Natural killer cell (primary cell): ENCODE results near the gene SH3TC1. TPM values are rescaled to one million over a fixed set of nuclear protein-coding genes. Genes with fewer than 3 reads are reported as not detected.

Source experiments
- ATAC-seq, 3 donors: fragments of 150-1000 bp in 2 of 3; fragments of 200-7000 bp in 1 of 3; cut with Tn5 transposase; 1 replicate in 1 of 3; 2 replicates in 2 of 3; pipeline ENCODE4 v1.10.0; 2021; ENCODE audit warnings: mild to moderate bottlenecking in 2 of 3, moderate library complexity in 2 of 3
- DNase-seq, 2 donors: peaks; one replicate each; pipeline versions ENCODE4 v3.0.0 to v3.0.0-alpha.2; 2013 to 2021; ENCODE audit warnings: mixed read lengths in 1 of 2
- H3K27ac ChIP-seq: one replicate; pipeline ENCODE4 v1.5.1; 2013; ENCODE audit warnings: mild to moderate bottlenecking, low read length
- H3K27me3 ChIP-seq: one replicate; pipeline ENCODE4 v1.6.1; 2013; ENCODE audit warnings: low read length; ENCODE audit not compliant: control insufficient read depth, insufficient read depth
- H3K36me3 ChIP-seq: one replicate; pipeline ENCODE4 v1.6.1; 2013; ENCODE audit warnings: low read length; ENCODE audit not compliant: control insufficient read depth, insufficient read depth
- H3K4me1 ChIP-seq: one replicate; pipeline ENCODE4 v1.6.1; 2013; ENCODE audit warnings: low read length; ENCODE audit not compliant: control insufficient read depth, insufficient read depth
- H3K4me3 ChIP-seq: one replicate; pipeline ENCODE4 v1.5.1; 2013; ENCODE audit warnings: low read length
- H3K9me3 ChIP-seq: one replicate; pipeline ENCODE4 v1.6.1; 2013; ENCODE audit warnings: low read length; ENCODE audit not compliant: control insufficient read depth, insufficient read depth
- H3K27ac Mint-ChIP-seq, 2 donors: one replicate each; pipeline ENCODE4 v1.8.0; 2022; ENCODE audit warnings: mild to moderate bottlenecking in 2 of 2, mixed read lengths in 2 of 2, moderate library complexity in 1 of 2
- H3K27me3 Mint-ChIP-seq, 2 donors: one replicate each; pipeline ENCODE4 v1.8.0; 2022; ENCODE audit warnings: low read depth in 2 of 2, mixed read lengths in 2 of 2
- H3K36me3 Mint-ChIP-seq: one replicate; pipeline ENCODE4 v1.8.0; 2022; ENCODE audit warnings: mixed read lengths
- H3K4me1 Mint-ChIP-seq, 2 donors: one replicate each; pipeline ENCODE4 v1.8.0; 2022; ENCODE audit warnings: mixed read lengths in 2 of 2
- H3K4me3 Mint-ChIP-seq: one replicate; pipeline ENCODE4 v1.8.0; 2022; ENCODE audit warnings: mild to moderate bottlenecking, moderate library complexity, mixed read lengths
- H3K9me3 Mint-ChIP-seq, 2 donors: one replicate each; pipeline ENCODE4 v1.8.0; 2022; ENCODE audit warnings: mixed read lengths in 2 of 2
- WGBS: methylation state at CpG from one replicate; pipeline ENCODE4 v1.1.7; 2013; ENCODE audit warnings: missing lambda C conversion rate; ENCODE audit not compliant: insufficient coverage; 5-methylcytosine and 5-hydroxymethylcytosine counted together
- intact Hi-C: fragments of 100-400 bp; cut with micrococcal nuclease; formaldehyde crosslinking; loops from one replicate; pipeline ENCODE4 v1.14.2; 2022
- total RNA-seq, 4 donors: library from RNA; stranded (reverse); fragments of 120-200 nt in 1 of 4; gene quantifications; one replicate each; pipeline versions ENCODE4 v1.2.3 to v1.2.4, GENCODE V29; 2013 to 2022
- TF ChIP-seq, protein P1 (sequence below): fragments of 200-600 bp; IDR thresholded peaks from one replicate; pipeline ENCODE4 v1.8.0; 2022; ENCODE audit warnings: antibody characterized with exemption

The SH3TC1 gene
- total RNA-seq, 3 donors from 2014 or later (not counting 1 experiment from before 2014, with no cell fraction given): 50.1 to 61.7 (median 54.9) TPM

DNA sequence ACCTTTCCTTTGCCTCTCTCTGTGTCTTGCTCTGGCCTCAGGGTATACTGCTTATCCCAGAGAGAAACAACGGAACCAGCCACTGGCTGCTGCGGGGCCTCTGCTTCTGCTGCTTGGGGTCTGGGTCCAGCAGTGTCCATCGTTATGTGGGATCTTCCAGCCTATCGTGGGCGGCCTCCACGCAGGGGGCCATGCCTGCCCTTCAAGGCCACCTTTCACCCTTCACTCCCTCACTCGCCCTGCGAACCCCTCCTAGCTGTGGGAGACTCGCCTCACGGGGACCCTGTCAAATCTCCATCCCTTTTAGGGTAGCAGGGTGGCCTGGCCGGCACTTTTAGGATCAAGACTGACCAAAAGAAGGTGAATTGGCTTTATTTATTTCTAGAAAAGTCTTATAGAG, 21.1 kb upstream of the SH3TC1 start:
- peaks cover 0 to 5% of the 10 kb centered on the region in 2 donors for H3K4me1 Mint-ChIP-seq
- TF ChIP-seq, protein P1, sequence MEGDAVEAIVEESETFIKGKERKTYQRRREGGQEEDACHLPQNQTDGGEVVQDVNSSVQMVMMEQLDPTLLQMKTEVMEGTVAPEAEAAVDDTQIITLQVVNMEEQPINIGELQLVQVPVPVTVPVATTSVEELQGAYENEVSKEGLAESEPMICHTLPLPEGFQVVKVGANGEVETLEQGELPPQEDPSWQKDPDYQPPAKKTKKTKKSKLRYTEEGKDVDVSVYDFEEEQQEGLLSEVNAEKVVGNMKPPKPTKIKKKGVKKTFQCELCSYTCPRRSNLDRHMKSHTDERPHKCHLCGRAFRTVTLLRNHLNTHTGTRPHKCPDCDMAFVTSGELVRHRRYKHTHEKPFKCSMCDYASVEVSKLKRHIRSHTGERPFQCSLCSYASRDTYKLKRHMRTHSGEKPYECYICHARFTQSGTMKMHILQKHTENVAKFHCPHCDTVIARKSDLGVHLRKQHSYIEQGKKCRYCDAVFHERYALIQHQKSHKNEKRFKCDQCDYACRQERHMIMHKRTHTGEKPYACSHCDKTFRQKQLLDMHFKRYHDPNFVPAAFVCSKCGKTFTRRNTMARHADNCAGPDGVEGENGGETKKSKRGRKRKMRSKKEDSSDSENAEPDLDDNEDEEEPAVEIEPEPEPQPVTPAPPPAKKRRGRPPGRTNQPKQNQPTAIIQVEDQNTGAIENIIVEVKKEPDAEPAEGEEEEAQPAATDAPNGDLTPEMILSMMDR: no peak
- no peak overlapping the region for H3K27ac Mint-ChIP-seq
- H3K4me3 Mint-ChIP-seq: no peak overlapping the region
- H3K36me3 Mint-ChIP-seq: no peaks in the 10 kb centered on the region
- no peaks in the 10 kb centered on the region for H3K27me3 ChIP-seq
- H3K27me3 Mint-ChIP-seq: no peaks in the 10 kb centered on the region
- H3K9me3 ChIP-seq: no peaks in the 10 kb centered on the region
- DNase-seq: no peak
- no peaks in the 10 kb centered on the region for H3K9me3 Mint-ChIP-seq
- no peak overlapping the region for H3K4me3 ChIP-seq
- no peak for ATAC-seq
- 92% methylated on average over 11 of the region's 11 CpGs for WGBS
- H3K4me1 ChIP-seq: no peaks in the 10 kb centered on the region
- no peaks in the 10 kb centered on the region for H3K36me3 ChIP-seq
- intact Hi-C loops: loop anchor here (2.0 kb wide), 1 partner anchor 21 kb away; the partner anchor contains the start of gene SH3TC1
- no peak overlapping the region for H3K27ac ChIP-seq

DNA sequence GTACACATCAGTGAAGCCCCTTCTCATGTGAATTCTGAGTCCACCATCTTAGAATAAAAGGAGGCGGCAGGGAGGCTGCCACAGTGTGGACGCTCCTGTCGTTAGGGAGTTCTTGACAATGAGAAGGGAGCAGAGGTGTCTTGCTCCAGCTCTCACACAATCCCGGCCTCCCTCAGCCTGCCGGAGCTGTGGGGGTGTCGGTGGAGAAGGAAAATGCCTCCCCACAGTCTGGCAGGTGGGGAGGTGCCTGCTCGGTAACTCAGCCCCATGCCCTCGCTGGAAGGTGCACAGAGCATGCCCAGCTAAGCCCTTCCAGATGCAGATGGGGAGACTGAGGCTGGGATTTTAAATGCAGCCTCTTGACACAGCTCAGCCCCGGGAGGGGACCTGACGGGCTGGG, 20.0 kb upstream of the SH3TC1 start:
- H3K9me3 ChIP-seq: no peaks in the 10 kb centered on the region
- Mint-ChIP-seq H3K9me3 (no peaks in the 10 kb centered on the region), H3K27me3 (no peaks in the 10 kb centered on the region), H3K36me3 (no peaks in the 10 kb centered on the region), H3K4me3 (no peak overlapping the region), H3K4me1 (peaks cover 0 to 5% of the 10 kb centered on the region in 2 donors), H3K27ac (no peak overlapping the region)
- TF ChIP-seq, protein P1: no peak
- no peak overlapping the region for H3K4me3 ChIP-seq
- intact Hi-C loops: no loop called here
- no peaks in the 10 kb centered on the region for H3K36me3 ChIP-seq
- no peak for DNase-seq
- no peak for ATAC-seq
- WGBS: 94% methylated on average over 10 of the region's 10 CpGs
- H3K27me3 ChIP-seq: no peaks in the 10 kb centered on the region
- no peaks in the 10 kb centered on the region for H3K4me1 ChIP-seq
- H3K27ac ChIP-seq: no peak overlapping the region

DNA sequence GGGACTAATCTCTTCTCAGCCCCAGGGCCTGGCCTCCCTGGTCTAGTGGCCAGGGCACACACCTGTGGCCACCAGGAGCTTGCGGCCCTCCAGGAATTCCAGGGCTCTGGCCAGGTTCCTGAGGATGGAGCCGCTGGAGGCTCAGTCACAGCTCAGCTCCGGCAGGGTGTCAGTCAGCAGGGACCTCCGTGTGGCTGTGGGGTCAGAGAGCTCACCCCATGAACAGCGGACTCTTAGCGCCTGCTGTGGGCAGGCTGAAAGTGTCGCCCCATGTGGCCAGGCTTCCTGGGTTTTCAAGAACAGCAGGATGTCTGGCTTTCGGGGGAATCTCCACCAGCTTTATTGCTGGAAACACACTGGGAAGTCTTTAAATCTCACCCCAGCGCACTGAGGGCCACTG, 19.3 kb upstream of the SH3TC1 start:
- Histone ChIP-seq H3K27ac (no peak overlapping the region), H3K4me1 (no peaks in the 10 kb centered on the region), H3K27me3 (no peaks in the 10 kb centered on the region), H3K9me3 (no peaks in the 10 kb centered on the region), H3K36me3 (no peaks in the 10 kb centered on the region), H3K4me3 (no peak overlapping the region)
- H3K4me3 Mint-ChIP-seq: no peak overlapping the region
- H3K9me3 Mint-ChIP-seq: no peaks in the 10 kb centered on the region
- ATAC-seq (no peak), DNase-seq (no peak)
- H3K36me3 Mint-ChIP-seq: no peaks in the 10 kb centered on the region
- TF ChIP-seq, protein P1: no peak
- H3K27me3 Mint-ChIP-seq: no peaks in the 10 kb centered on the region
- peaks cover 0 to 5% of the 10 kb centered on the region in 2 donors for H3K4me1 Mint-ChIP-seq
- no peak overlapping the region for H3K27ac Mint-ChIP-seq
- intact Hi-C loops: no loop called here
- WGBS: 88% methylated on average over 9 of the region's 9 CpGs
